ENCODE measurements around the gene NMUR1. TPM values are rescaled to one million over a fixed set of nuclear protein-coding genes. Genes with fewer than 3 reads are reported as not detected.

The NMUR1 gene
- total RNA-seq, 2 donors from 2014 or later = 0.07 to 0.29 TPM

DNA sequence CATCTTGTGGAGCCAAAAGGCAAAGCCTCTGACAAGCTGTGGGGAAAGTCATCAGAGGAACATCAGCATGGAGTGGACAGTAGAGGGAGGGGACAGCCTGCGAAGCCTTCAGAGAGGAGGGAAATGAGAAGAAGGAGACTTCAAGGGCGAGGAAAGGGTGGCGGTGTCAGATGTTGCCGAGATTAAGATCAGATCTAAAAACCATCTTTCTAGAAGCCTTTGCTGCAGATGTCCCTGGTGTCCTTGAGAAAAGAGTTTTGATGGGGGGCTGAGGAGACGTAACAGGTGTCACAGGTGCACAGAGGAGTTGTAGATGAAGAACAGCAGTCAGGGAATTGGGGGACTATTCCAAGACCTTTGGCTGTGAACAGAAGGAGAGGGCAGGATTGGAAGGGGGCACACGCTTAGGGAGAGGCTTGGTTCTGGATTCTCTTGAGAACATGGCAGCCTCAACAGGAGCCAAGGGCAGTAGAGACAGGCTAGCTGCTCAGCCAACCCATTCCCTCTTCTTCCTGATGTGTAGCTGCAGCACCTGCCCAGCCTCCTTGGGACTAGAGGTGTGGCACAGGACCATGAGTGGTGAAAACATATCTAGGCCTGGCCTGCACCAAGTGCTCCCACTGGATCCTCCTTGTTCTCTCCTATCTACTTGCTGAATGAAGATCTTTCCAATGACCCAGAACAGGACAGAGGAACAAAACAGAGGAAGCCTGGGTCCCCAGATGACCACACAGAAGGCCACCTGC lies 43.2 kb downstream of the NMUR1 start:
- no peaks in the 10 kb centered on the region for H3K36me3 ChIP-seq (ENCODE audit: control insufficient read depth, insufficient read depth, low read length)

DNA sequence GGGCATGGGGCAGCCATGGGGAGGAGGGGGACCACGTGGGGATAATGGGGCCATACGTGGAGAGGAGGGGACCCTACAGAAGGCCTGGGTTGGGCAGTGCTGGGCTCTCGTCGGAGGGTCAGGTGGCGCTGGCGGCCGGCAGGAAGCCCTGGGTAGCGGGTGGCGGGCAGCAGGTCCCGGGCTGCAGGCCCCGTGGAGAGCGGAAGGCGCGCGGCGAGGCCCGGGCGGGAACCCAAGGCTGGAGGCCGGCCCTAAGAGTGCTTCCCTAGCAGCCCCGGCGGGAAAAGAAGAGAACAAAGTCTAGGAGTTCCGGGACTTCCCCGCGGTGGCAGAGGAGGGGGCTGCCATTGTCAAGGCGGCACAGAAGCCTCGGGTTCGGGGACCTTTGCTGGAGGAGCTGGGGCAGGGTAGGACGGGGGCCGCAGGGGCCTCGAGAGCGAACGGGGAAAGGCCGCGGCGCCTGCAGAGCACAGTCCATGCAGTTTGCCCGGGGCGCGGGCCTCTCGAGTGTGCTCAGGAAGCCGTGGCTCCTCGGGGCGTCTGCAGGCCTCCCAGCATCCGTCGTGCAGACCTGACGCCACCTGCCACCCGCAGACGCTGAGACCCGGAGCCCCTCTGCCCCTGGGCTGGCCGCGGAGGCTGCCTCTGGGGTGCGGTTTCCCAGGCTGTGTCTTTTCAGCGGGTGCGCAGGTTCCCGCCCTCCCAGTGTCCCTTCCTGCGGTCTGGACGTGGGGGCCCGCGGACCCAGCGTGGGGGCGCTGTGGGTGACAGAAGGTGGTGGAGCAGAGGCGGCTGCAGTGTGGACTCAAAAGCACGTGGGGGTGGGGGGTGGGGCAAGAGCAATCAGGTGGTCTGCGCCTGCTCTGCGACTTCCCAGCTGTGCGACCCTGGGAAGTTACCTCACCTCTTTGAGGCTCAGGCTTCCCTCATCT lies 46.6 kb downstream of the NMUR1 start:
- no peaks in the 10 kb centered on the region for H3K27me3 ChIP-seq (ENCODE audit: control insufficient read depth, insufficient read depth, low read length, poor library complexity, severe bottlenecking)
- Mint-ChIP-seq H3K36me3 (ENCODE audit: low read depth) (peaks cover 1% of the 10 kb centered on the region), H3K4me1 (peaks cover 1% of the 10 kb centered on the region), H3K27me3 (ENCODE audit: insufficient read depth) (peaks cover 6% of the 10 kb centered on the region), H3K4me3 (no peak overlapping the region), H3K9me3 (peaks cover 10% of the 10 kb centered on the region), H3K27ac (no peak overlapping the region)
- no peak overlapping the region for H3K9ac ChIP-seq (ENCODE audit: extremely low read depth, low read length, poor library complexity, severe bottlenecking)
- WGBS, 2 experiments (ENCODE audit: insufficient coverage in 1 of 2, insufficient read length in 1 of 2) = 92 to 93% methylated on average over 41 to 65 of the region's 65 CpGs
- peak; percentile 58 for DNase-seq
- no peak overlapping the region for H3K4me3 ChIP-seq (ENCODE audit: low read length)
- H3K4me1 ChIP-seq (ENCODE audit: control insufficient read depth, insufficient read depth, low read length) = no peaks in the 10 kb centered on the region
- H3K9me3 ChIP-seq (ENCODE audit: control insufficient read depth, low read length) = no peaks in the 10 kb centered on the region
- no peaks in the 10 kb centered on the region for H3K36me3 ChIP-seq (ENCODE audit: control insufficient read depth, insufficient read depth, low read length)
- TF ChIP-seq, protein P1, sequence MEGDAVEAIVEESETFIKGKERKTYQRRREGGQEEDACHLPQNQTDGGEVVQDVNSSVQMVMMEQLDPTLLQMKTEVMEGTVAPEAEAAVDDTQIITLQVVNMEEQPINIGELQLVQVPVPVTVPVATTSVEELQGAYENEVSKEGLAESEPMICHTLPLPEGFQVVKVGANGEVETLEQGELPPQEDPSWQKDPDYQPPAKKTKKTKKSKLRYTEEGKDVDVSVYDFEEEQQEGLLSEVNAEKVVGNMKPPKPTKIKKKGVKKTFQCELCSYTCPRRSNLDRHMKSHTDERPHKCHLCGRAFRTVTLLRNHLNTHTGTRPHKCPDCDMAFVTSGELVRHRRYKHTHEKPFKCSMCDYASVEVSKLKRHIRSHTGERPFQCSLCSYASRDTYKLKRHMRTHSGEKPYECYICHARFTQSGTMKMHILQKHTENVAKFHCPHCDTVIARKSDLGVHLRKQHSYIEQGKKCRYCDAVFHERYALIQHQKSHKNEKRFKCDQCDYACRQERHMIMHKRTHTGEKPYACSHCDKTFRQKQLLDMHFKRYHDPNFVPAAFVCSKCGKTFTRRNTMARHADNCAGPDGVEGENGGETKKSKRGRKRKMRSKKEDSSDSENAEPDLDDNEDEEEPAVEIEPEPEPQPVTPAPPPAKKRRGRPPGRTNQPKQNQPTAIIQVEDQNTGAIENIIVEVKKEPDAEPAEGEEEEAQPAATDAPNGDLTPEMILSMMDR (conservative IDR thresholded peaks at IDR 0.05) = no peak
- H3K27ac ChIP-seq (ENCODE audit: low read depth, low read length) = no peak overlapping the region

More for the DNA sequence above, 43.2 kb downstream of the NMUR1 start:
- DNase-seq = no peak
- Histone ChIP-seq H3K9me3 (ENCODE audit: control insufficient read depth, low read length) (no peaks in the 10 kb centered on the region), H3K27me3 (ENCODE audit: control insufficient read depth, insufficient read depth, low read length, poor library complexity, severe bottlenecking) (no peaks in the 10 kb centered on the region), H3K4me1 (ENCODE audit: control insufficient read depth, insufficient read depth, low read length) (no peaks in the 10 kb centered on the region), H3K27ac (ENCODE audit: low read depth, low read length) (no peak overlapping the region), H3K9ac (ENCODE audit: extremely low read depth, low read length, poor library complexity, severe bottlenecking) (no peak overlapping the region), H3K4me3 (ENCODE audit: low read length) (no peak overlapping the region)
- 93 to 96% methylated on average over 6 of the region's 6 CpGs for WGBS, 2 experiments (ENCODE audit: insufficient coverage in 1 of 2, insufficient read length in 1 of 2)
- Mint-ChIP-seq H3K27me3 (ENCODE audit: insufficient read depth) (peaks cover 8% of the 10 kb centered on the region), H3K9me3 (peaks cover 26% of the 10 kb centered on the region), H3K4me3 (no peak overlapping the region), H3K4me1 (no peaks in the 10 kb centered on the region), H3K36me3 (ENCODE audit: low read depth) (peaks cover 4% of the 10 kb centered on the region), H3K27ac (no peak overlapping the region)
- TF ChIP-seq, protein P1 (conservative IDR thresholded peaks at IDR 0.05) = no peak

DNA sequence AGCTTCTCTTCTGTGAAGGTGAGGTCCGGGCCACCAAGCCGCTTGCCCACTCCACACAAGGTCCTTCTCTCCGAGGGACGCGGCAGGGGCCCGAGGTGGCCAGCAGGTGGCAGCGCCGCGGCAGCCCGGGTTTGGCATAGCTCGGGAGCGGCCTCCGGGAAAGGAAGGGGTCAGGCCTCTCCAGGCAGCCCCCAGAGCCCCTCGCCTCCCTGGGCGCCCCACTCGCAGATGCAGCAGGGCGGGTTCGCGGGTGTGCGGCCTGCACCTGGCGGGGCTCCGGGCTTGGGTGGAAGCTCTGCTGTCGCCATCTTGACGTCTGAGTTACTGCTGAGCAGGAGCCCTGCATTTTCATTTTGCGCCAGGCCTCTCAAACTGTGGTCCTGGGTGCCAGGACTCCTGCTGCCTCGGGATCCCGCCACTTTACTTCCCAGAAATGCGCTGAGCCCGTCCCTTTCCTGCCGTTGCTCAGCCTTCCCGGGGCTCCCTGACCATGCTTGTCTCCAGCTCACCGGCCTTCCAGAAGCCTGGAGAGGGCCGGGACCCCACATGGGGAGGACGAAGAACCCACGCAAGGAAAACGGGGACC lies 47.3 kb downstream of the NMUR1 start:
- Histone ChIP-seq H3K4me1 (ENCODE audit: control insufficient read depth, insufficient read depth, low read length) (no peaks in the 10 kb centered on the region), H3K9me3 (ENCODE audit: control insufficient read depth, low read length) (no peaks in the 10 kb centered on the region), H3K36me3 (ENCODE audit: control insufficient read depth, insufficient read depth, low read length) (no peaks in the 10 kb centered on the region), H3K9ac (ENCODE audit: extremely low read depth, low read length, poor library complexity, severe bottlenecking) (no peak overlapping the region), H3K27me3 (ENCODE audit: control insufficient read depth, insufficient read depth, low read length, poor library complexity, severe bottlenecking) (no peaks in the 10 kb centered on the region), H3K27ac (ENCODE audit: low read depth, low read length) (no peak overlapping the region), H3K4me3 (ENCODE audit: low read length) (no peak overlapping the region)
- TF ChIP-seq, protein P1 (conservative IDR thresholded peaks at IDR 0.05) = peak; percentile 94
- Mint-ChIP-seq H3K36me3 (ENCODE audit: low read depth) (no peaks in the 10 kb centered on the region), H3K4me3 (no peak overlapping the region), H3K27ac (no peak overlapping the region), H3K4me1 (peaks cover 1% of the 10 kb centered on the region), H3K9me3 (peaks cover 3% of the 10 kb centered on the region), H3K27me3 (ENCODE audit: insufficient read depth) (peaks cover 6% of the 10 kb centered on the region)
- peak; percentile 91 for DNase-seq
- WGBS, 2 experiments (ENCODE audit: insufficient coverage in 1 of 2, insufficient read length in 1 of 2) = 70 to 82% methylated on average over 18 to 36 of the region's 36 CpGs

All from endodermal cell (in vitro differentiated cells).